ENCODE results near the gene MED25. TPM values are rescaled to one million over a fixed set of nuclear protein-coding genes. Genes with fewer than 3 reads are reported as not detected.

MED25 gene
- total RNA-seq, 1 donor from 2014 or later, result 25.6 TPM

DNA sequence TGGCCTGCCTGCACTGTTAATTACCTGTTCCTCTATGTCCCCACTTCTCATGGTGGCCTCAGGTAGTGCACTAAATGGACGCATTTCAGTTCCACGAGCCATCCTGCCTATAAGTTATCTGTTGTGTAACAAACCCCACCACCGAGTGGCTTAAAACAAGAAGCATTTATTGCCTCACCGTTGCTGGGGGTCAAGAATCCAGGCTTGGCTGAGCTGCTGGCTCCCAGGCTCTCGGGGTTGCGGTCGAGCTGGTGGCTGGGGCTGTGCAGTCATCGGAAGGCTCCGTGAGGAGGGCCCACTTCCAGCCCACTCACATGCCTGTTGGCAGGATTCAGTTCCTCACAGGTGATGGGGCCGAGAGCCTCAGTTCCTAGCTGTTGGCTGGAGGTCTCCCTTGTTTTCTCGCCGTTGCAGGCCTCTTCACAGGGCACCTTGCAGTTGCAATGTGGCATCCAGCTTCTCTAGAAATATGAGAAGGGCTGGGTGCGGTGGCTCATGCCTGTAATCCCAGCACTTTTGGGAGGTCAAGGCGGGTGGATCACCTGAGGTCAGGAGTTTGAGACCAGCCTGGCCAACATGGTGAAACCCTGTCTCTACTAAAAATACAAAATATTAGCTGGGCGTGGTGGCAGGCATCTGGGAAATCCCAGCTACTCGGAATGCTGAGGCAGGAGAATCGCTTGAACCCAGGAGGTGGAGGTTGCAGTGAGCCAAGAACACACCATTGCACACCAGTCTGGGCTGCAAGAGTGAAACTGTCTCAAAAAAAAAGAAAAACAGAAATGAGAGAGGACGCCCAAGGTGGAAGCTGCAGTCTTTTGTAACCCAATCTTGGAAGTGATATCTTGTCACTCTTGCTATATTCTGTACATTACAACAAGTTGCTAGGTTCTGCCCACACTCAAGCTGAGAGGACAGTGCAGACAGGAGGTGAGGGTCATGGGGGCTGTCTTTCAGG, 26.3 kb downstream of the MED25 start:
- ATAC-seq, result no peak

DNA sequence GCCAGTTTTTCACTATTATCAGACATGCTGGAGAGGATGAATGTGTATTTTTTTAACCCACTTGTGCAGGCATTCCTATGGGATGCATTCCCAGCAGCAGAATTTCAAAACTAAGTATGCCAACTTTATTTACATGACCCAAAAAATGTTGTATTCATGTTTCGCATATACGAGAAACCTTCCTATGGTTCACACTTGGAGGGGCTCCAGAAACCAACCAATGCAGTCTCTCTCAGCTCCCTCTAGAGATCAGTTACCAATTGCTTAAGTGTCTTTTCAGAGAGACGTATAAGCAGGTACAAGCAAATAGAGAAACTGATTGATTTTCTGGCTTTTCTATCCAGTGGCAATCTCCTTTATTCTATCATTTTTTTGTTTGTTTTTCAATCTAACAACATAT, 27.3 kb downstream of the MED25 start:
- ATAC-seq, result no peak

DNA sequence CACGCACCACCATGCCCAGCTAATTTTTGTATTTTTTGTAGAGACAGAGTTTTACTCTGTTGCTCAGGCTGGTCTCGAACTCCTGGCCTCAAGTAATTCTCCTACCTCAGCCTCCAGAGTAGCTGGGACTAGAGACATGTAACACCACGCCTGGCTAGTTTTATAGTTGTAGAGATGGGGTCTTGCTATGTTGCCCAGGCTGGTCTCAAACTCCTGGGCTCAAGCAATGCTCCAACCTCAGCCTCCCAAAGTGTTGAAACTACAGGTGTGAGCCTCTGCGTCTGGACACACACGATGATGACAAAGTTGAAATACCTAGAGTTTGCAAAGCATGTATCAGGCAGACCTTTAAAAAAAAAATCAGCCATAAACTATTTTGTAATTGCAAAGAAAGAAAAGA, 28.3 kb downstream of the MED25 start:
- ATAC-seq, result no peak

DNA sequence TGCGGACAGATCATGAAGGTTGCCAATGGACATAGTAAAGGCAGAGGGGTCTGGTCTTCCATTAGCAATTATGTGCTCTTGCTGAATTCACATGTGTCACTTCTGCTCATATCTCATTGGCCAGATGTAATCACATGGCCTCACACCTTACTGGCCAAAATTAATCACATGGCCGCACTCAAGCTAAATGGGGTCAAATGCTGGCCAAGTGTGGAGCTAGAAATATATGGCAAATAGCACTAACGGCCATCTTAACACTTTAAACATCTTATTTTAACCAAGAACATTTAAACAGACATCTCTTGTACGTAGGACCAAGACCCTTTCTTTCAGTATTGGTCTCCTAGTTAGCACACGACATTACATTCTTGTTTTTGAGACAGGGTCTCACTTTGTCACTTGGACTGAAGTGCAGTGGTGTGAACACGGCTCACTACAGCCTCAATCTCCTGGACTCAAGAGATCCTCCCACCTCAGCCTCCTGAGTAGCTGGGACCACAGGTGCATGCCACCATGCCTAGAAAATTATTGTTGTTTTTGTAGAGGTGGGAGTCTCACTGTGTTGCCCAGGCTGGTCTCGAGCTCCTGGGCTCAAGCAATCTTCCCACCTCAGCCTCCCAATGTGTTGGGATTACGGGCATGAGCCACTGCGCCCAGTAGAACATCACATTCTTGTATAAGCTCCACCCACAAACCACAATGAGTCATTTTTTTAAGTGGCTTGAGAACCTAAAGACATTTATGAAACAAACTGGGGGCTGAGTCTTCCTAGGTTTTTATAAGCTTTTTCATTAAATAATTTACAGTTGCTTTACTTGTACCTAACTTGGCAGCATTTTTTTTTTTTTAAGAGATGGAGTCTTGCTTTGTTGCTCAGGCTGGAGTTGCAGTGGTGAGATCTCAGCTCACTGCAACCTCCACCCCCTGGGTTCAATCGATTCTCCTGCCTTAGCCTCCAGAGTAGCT, 29.9 kb downstream of the MED25 start:
- no peak for ATAC-seq

DNA sequence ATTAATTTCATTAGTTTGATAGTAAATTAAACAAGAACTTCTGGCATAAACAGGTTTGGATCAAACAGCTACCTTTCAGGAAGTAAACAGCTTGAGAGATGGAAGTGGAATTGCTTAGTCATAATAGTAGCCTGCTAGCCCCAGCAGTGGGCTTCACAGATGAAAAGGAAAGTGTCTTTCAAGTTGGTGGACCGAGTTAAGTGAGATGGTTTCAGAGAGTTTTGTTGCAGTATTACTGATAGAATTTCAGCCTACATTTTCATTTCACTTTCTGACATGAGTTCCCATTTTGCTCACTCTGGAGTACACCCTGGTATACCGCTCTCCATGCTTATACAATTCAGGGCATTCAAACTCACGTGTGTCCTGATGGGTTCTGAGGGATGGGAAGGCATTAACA, 30.8 kb downstream of the MED25 start:
- no peak for ATAC-seq

DNA sequence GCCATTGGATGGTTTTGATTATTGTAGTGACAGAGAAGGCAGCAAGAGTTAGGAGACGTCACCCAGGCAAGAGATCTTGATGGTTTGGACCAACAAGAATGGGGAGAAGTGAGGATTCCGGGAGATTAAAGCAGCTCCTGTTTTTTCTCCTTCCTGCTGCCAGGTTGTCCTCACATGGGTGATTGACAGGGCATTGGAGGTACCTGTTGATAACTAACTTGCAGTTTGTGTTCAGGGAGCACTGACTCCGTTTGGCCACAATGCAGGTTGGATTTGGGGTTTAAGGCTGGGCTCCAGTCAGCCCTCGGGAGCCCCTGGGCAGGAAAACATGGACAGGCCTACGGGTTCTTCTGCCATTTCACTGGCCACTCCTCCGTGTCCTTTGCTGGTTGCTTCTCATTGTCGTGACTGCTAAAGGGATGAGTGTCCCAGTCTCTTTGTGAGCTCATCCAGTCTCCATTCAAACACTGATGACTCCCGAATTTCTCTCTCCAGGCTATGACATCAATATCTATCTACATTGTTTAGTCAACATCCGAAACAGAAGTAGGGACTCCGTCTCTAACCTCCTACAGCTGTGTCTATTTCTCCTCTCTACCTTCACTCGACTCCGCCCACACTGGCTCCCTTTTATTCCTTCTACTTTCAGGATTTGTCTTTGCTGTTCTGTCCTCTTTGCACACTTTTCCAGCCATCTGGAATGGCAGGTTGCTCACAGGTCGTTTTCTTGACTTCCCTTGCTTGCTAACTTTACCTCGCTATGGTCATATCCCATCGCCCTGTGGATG, 31.5 kb downstream of the MED25 start:
- no peak for ATAC-seq

DNA sequence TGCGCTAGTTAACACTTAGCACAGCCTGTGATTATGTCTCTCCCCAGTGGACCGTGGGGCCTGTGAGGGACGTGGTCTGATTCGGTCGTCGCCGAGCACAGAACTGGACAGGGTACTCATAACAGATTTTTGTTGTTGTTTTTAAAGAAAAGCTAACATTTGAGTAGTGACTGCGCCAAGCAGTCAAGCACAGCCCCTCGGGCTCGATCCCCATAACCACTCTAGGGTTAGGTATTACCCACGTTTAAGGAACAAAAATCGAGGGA, 32.1 kb downstream of the MED25 start:
- no peak for ATAC-seq

DNA sequence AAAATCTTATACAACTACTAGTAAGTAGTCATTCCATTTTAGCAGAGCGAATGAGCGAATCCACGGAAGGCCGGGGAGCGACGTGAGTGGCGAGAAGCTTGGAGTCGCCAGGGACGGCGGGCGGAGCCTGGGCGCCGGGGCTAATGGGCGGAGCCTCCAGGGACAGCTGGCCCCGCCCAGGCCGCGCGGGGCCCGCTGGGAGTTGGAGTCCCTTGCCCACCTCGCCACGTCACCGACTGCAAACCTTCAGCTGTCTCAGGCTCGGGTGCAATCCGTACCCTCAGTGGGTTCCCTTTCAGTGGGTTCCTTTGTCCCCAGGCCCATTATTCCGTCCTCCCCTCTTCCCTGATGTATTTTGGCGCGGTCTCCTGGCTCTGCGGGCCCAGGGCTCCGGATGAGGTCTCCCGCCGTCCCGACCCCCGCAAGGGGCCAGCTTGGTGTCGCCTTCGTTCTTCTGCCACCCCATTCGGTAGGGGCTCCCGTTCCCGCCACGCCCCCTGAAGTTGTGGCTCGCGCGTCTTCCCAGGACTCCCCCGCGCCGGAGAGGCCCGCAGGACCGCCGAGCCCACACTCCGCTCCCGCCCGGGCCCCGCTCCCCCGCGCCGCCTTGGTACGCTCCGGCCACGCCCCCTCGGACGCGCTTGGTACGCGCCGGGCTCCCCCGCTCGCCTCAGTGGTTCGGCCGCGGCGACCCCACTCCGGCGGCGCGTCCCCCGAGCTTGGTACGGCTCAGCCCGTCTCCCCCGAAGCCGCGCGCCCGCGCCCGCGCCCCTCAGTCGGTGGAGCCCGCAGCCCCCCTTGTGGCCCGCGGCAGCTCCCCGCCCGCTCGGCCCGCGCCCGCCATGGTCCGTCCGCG, 32.6 kb downstream of the MED25 start, which contains the start of gene PTOV1:
TSS of gene PTOV1 (plus strand) at position 673 of the 856 bp plus-strand sequence.
- ATAC-seq, result peak; percentile 87

DNA sequence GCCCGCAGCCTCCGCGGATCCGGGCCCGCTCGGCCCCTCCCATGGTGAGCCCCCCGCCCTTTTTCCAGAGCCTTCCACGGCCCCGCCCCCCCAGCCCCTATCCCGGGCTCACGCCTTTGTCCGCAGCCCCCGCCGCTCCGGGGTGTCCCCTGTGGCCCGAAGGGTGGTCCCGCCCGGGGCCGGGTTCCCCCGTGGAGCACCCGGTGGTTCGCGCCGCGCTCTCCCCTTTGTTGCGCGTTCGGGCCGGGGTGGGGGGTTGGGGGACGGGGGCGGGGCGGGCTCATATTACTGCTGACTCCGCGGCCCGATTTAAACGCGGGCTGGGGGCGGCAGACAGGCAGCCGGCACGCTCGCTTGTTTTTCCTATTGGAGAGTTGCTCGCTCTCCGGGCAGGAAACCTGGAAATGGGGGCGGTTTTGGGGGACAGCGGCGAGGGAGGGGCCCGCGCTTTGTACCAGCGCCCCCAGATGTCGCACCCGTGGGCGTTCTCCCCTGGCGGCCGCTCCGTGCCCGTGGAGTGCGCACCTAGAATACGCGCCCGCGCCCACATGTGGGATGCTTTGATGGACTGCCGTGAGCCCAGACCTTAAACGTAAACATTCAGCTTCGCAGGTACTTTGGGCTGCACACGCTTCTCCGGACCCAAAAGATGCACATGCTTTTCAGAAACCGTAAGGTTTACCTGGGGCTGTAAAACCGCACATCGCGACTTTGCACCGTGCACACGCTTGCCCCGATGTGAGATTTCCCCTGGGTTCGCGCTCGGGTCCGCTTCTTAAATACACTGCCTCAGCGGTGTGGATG, 33.6 kb downstream of the MED25 start:
- no peak for ATAC-seq

DNA sequence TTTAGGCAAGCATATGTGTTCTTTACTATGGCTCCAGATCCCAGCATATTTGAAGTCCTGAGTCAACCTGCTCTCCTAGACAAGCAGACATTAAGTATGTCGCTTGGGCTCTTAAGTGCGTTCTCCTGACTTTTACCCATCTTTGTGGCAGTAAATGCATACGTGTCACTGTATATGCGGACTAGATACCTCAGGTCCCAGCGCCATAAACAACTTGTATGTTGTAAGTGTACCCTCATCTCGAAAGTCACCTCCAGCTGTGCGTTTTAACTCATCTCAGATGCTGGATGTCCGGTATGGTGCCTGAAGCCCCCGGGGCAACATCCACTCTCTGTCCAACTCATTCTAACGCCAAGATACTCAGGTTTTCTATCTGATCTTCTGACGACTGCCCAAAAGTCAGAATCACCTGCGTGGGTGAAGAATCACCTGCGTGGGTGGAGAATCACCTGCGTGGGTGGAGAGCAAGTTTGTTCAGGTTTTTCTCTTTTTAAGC, 34.6 kb downstream of the MED25 start:
- ATAC-seq, result no peak

DNA sequence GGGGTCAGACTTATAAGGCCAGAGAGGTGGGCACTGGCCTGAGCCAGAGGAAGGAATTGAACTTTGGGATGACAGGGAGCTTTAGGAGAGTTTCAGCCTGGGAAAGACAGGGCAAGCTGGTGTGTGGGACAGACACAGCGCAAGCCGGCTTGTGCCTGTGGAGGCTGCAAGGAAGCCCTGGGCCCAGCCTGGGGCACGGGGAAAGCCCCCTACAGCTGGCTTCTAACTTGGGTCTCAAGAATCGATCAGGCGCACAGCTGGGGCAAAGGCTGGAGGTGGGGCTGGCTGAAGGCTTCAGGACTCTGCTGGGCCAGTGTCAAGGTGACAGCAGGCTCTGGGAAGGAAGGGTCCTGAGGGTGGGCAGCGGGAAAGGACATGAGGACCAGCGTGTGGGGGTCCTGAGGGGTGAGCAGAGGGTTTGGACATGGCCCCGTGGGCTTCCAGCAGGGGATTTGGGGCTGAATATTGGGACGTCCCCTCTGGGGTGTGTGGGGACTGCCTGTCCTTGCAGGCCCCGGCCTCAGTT, 35.8 kb downstream of the MED25 start:
- no peak for ATAC-seq

DNA sequence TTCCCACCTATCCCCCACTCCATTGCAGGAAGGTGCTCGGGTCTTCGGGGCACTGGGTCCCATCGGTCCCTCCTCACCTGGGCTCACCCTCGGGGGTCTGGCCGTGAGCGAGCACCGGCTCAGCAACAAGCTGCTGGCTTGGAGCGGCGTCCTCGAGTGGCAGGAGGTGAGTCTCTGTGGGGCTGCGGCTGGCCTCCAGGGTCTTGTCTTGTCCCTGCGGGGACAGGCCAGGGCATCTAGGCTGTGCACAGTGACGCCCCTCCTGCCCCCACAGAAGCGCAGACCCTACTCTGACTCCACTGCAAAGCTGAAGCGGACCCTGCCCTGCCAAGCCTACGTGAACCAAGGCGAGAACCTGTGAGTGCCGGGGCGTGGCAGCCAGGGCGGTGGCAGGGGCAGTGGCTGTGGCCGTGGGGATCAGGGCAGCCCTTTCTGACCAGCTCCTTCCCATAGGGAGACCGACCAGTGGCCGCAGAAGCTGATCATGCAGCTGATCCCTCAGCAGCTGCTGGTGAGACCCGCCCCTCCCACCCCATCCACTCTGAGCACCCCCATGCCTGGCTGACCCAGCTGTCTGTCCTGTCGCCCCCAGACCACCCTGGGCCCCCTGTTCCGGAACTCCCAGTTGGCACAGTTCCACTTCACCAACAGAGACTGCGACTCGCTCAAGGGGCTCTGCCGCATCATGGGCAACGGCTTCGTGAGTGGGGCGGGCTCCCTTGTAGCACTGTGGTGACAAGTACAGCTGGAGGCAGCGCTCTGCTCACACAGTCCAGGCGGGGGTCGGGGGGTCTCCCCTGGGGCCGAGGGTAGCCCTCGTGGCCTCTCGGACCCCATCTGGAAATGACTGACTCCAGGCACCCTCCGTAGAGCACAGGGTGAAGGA, 36.5 kb downstream of the MED25 start:
- no peak for ATAC-seq

DNA sequence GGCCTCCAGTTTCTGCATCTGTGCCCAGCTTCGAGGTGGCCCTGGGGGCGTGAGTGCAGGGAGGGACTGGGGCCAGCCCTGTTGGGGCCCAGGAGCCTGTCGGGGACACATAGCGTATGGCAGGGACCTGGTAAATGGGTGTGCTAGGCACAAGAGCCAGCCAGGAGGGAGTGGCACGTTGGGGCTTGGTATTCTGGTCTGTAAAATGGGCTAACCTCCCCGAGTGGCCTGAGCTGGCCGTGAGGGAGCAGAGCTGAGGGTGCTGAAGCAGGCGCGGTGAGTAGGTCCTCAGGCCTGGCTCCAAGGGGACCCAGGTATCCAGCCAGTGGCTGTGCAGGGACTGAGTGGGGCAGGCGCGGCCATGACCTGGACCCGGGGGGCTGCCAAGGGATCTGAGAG, 37.2 kb downstream of the MED25 start:
- ATAC-seq, result no peak

DNA sequence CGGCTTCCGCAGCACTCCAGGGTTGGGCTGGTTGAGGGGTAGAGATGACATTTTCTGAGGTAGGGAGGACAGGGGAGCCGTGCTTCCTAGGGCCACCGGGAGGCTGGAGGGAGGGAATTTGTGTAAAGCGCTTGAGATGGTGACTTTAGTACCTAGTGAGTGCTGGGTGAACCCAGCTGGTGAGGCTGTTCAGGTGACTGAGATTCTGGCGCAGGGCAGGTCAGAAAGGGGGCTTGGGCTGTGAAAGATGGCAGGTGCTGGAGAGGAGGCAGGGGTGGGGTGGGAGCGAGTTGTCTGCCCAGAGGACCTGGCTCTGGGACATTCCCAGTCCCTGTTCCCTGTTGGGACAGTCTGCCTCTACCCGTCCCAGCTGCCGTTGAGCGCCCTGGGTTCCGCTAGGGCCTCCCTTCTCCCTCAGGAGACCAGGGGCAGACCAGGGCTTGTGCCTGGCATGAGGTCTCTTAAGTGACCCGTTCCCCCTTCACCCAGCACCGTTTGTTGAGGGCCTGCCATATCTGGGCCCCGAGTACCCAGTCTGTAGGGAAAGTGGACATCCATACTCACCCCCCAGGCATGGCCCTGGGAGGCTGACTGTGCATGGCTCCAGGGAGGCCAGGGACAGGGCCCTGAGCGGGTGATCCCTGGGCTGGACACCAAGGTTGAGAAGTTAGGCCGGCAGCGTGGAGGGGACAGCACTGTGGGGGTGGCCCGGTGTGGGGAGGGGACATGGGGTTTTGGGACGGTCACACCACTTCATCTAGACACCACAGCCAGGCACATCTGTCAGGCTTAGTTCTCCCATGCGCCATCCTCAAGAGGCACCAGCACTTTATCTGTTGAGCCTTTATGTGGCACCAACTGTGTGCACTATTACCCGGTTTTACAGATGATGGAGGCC, 37.8 kb downstream of the MED25 start:
- no peak for ATAC-seq

DNA sequence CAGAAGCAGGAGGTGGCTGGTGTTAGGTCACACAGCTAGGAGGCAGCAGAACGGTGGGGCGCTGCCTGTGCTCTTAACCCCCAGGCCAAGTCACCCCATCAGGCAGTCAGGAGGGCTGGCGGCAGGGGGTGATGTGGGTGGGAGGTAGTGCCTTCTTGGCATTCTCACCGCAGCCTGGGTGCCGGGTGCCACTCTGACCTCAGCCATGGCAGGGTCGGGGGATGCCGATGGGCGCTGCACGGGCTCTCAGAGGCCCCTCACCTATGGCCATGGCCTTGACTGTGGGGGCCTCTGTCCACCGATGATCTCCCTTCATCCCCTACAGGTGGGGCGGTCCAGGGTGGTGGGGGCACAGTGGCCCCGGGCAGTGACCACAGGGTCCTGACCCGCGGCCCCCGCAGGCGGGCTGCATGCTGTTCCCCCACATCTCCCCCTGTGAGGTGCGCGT, 38.5 kb downstream of the MED25 start:
- peak; percentile 2 for ATAC-seq

DNA sequence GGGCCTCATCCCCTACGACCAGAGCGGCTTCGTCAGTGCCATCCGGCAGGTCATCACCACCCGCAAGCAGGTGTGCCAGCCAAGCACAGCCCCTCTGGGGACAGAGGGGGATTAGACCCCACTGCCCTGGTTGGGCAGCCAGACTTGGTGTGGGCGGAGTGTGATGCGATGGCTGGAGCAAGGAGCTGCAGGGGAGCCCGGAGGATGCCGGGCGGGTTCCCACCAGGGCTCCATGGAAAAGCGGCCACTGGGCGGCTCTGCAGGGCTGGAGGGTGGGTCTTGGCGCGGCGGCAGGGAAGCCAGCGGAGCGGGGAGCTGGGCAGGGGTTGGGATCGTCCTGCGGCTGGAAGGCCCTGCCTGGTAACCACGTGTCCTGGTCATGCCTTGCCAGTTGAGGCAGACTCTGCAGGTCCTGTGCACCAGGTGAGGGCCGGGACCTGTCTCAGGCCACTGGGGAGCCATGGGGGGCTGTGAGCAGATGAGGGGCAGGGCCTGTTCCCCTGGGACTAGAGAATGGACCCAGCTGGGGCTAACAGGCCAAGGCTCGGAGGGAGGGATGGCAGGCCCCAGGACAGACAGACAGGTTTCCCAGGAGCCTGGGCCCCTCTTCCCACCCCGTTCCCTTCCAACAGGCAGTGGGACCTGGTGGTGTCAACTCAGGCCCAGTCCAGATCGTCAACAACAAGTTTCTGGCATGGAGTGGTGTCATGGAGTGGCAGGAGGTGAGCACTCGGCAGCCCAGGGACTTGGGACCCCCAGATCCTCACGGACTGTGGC, 39.2 kb downstream of the MED25 start:
- ATAC-seq, result peak; percentile 0

DNA sequence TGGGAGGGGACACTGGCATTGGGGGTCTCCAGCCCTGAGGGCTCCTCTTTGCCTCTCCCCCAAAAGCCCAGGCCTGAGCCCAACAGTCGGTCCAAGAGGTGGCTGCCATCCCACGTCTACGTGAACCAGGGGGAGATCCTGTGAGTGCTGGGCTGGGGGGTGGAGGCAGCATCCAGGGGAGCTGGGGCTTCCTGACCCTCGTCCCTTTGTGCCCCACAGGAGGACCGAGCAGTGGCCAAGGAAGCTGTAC, 39.7 kb downstream of the MED25 start:
- no peak for ATAC-seq
